ENCODE data around the gene INO80. TPM values are rescaled to one million over a fixed set of nuclear protein-coding genes. Genes with fewer than 3 reads are reported as not detected.

The INO80 gene
- total RNA-seq, 1 experiment from 2014 or later, result 38.4 TPM

DNA sequence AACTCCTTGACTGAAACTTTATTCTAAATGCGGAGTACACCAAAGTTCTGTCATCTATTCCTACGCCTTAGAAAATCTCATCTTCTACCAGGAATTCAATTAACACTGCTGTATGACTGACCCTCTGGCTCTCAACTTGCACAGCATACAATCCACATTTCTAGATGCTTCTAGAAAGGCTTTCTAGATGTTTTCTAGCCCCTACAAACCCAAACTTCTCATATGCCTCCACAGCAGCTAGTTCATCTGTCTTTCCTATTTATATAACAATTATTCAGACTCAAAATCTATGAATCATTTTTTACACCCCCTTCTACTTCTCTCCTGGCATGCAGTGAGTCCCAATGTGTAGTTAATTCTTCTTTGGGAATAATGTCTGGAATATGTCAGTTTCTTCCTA lies 13.2 kb downstream of the INO80 start:
- CTCF ChIA-PET, result no interaction called here
- POLR2A ChIA-PET (ENCODE audit: unreplicated experiment), result no interaction called here
- H3K4me1 ChIP-seq (ENCODE audit: insufficient read depth, low read length), result peaks cover 32% of the 10 kb centered on the region
- H3K36me3 ChIP-seq (ENCODE audit: low read depth, low read length), result peaks cover 5% of the 10 kb centered on the region; the same call in 1 of the 2 replicates
- no peaks in the 10 kb centered on the region for H3K9me3 ChIP-seq (ENCODE audit: low read length)
- no TSS peak for BruUV-seq (replicated peaks)
- H3K9me2 ChIP-seq (replicated peaks; ENCODE audit: low read length), result no peaks in the 10 kb centered on the region
- peaks cover 37% of the 10 kb centered on the region; the same call in 1 of the 2 replicates for H4K20me1 ChIP-seq (ENCODE audit: low read length)
- ATAC-seq (no peak), DNase-seq (no peak)
- intact Hi-C loops (cut with micrococcal nuclease), result loop anchor here (5.0 kb wide), 1 partner anchor 79 kb away; no protein-coding TSS in a partner anchor
- H3F3A ChIP-seq (ENCODE audit: low read length, unreplicated experiment), result no peaks in the 10 kb centered on the region
- H3K79me2 ChIP-seq (ENCODE audit: low read length), result peaks cover 98% of the 10 kb centered on the region
- no peak overlapping the region for H3K4me2 ChIP-seq (ENCODE audit: low read length)
- H3K9ac ChIP-seq (ENCODE audit: low read length), result no peak overlapping the region
- TF ChIP-seq EZH2 (IDR thresholded peaks at IDR 0.05; ENCODE audit: low read length, unreplicated experiment) (no peak), EZH2phosphoT487 (IDR thresholded peaks at IDR 0.05; ENCODE audit: borderline replicate concordance, low read length) (no peak)
- TF ChIP-seq, protein P1, sequence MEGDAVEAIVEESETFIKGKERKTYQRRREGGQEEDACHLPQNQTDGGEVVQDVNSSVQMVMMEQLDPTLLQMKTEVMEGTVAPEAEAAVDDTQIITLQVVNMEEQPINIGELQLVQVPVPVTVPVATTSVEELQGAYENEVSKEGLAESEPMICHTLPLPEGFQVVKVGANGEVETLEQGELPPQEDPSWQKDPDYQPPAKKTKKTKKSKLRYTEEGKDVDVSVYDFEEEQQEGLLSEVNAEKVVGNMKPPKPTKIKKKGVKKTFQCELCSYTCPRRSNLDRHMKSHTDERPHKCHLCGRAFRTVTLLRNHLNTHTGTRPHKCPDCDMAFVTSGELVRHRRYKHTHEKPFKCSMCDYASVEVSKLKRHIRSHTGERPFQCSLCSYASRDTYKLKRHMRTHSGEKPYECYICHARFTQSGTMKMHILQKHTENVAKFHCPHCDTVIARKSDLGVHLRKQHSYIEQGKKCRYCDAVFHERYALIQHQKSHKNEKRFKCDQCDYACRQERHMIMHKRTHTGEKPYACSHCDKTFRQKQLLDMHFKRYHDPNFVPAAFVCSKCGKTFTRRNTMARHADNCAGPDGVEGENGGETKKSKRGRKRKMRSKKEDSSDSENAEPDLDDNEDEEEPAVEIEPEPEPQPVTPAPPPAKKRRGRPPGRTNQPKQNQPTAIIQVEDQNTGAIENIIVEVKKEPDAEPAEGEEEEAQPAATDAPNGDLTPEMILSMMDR (conservative IDR thresholded peaks at IDR 0.05; ENCODE audit: low read depth, low read length), result no peak
- H2AFZ ChIP-seq (ENCODE audit: low read length), result no peak overlapping the region
- H3K27ac ChIP-seq (ENCODE audit: low read length), result no peak overlapping the region
- no peaks in the 10 kb centered on the region for H3K27me3 ChIP-seq (ENCODE audit: low read length)
- no peak overlapping the region for H3K4me3 ChIP-seq (ENCODE audit: low read length)

DNA sequence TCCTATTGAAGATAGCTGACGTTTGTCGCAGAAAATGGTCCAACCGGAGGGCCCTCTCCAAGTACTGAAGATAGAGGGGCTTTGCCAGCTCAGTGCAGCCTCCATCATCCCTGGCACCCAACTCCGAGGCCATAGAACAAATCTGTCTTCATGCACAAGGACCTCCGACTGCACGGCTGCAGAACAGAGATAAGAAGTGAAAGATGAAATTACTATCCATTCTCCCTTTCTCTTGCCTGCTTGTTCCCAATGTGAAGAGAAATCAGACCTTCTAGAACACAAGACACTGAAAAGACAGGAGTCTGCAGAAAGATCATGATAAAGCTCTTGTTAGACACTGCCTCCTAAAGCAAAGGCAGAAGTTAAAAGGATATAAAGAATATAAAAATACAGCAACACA lies 19.9 kb downstream of the INO80 start:
- no peak overlapping the region for H3K4me2 ChIP-seq (ENCODE audit: low read length)
- H3K9ac ChIP-seq (ENCODE audit: low read length), result no peak overlapping the region
- H3K9me2 ChIP-seq (replicated peaks; ENCODE audit: low read length), result no peaks in the 10 kb centered on the region
- no peak for ATAC-seq
- no peak overlapping the region for H2AFZ ChIP-seq (ENCODE audit: low read length)
- no peak overlapping the region for H3K27ac ChIP-seq (ENCODE audit: low read length)
- H3K79me2 ChIP-seq (ENCODE audit: low read length), result peaks cover 46% of the 10 kb centered on the region
- intact Hi-C loops (cut with micrococcal nuclease), result no loop called here
- no peak overlapping the region for H3K4me3 ChIP-seq (ENCODE audit: low read length)
- no peaks in the 10 kb centered on the region for H3K4me1 ChIP-seq (ENCODE audit: insufficient read depth, low read length)
- TF ChIP-seq, protein P1 (conservative IDR thresholded peaks at IDR 0.05; ENCODE audit: low read depth, low read length), result no peak
- H4K20me1 ChIP-seq (ENCODE audit: low read length), result 0 out of 2 replicates have a peak, but pooled peaks cover 8% of the 10 kb centered on the region
- no peaks in the 10 kb centered on the region for H3F3A ChIP-seq (ENCODE audit: low read length, unreplicated experiment)
- no peaks in the 10 kb centered on the region for H3K27me3 ChIP-seq (ENCODE audit: low read length)
- BruUV-seq (replicated peaks), result no TSS peak
- peaks cover 45% of the 10 kb centered on the region for H3K36me3 ChIP-seq (ENCODE audit: low read depth, low read length)
- DNase-seq, result no peak
- POLR2A ChIA-PET (ENCODE audit: unreplicated experiment), result no interaction called here
- H3K9me3 ChIP-seq (ENCODE audit: low read length), result no peaks in the 10 kb centered on the region
- CTCF ChIA-PET, result no interaction called here

DNA sequence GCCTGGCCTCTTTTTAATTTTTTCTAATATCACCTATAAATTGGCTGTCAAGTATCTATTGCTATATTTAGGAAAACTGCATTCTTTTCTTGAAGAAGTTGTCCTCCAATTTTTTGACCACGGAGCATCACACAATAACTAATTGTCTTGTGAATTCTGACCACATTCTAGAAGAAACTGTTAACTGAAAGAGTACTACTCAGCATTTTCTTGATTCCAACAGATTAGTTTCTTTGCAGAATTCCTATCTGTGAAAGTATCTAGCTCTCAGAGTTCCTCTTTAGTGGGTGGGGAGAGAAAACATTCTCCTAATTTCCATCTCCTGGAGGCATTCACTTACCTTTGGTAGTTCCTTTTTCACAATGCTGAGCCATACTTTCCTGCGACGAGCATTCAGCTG lies 31.1 kb downstream of the INO80 start:
- DNase-seq (no peak), ATAC-seq (no peak)
- H3F3A ChIP-seq (ENCODE audit: low read length, unreplicated experiment), result no peaks in the 10 kb centered on the region
- H3K27ac ChIP-seq (ENCODE audit: low read length), result no peak overlapping the region
- H3K79me2 ChIP-seq (ENCODE audit: low read length), result peaks cover 3% of the 10 kb centered on the region; the same call in 1 of the 2 replicates
- POLR2A ChIA-PET (ENCODE audit: unreplicated experiment), result no interaction called here
- intact Hi-C loops (cut with micrococcal nuclease), result no loop called here
- H4K20me1 ChIP-seq (ENCODE audit: low read length), result no peaks in the 10 kb centered on the region
- H3K4me2 ChIP-seq (ENCODE audit: low read length), result no peak overlapping the region
- BruUV-seq (replicated peaks), result no TSS peak
- TF ChIP-seq EZH2 (IDR thresholded peaks at IDR 0.05; ENCODE audit: low read length, unreplicated experiment) (no peak), EZH2phosphoT487 (IDR thresholded peaks at IDR 0.05; ENCODE audit: borderline replicate concordance, low read length) (no peak)
- TF ChIP-seq, protein P1 (conservative IDR thresholded peaks at IDR 0.05; ENCODE audit: low read depth, low read length), result no peak
- H3K27me3 ChIP-seq (ENCODE audit: low read length), result no peaks in the 10 kb centered on the region
- no peak overlapping the region for H3K9ac ChIP-seq (ENCODE audit: low read length)
- H3K9me3 ChIP-seq (ENCODE audit: low read length), result no peaks in the 10 kb centered on the region
- peaks cover 74% of the 10 kb centered on the region for H3K36me3 ChIP-seq (ENCODE audit: low read depth, low read length)
- CTCF ChIA-PET, result no interaction called here
- no peak overlapping the region for H2AFZ ChIP-seq (ENCODE audit: low read length)
- no peak overlapping the region for H3K4me3 ChIP-seq (ENCODE audit: low read length)
- H3K9me2 ChIP-seq (replicated peaks; ENCODE audit: low read length), result no peaks in the 10 kb centered on the region
- no peaks in the 10 kb centered on the region for H3K4me1 ChIP-seq (ENCODE audit: insufficient read depth, low read length)
